Fibroblast of skin of left biceps (primary cell): ENCODE measurements around the gene RCHY1.
"Not testable (repeated sequence)": the region's sequence is repeated elsewhere in the genome, so short reads cannot be mapped to it uniquely, and the experiment has no call there.

ENCODE experiments used
- DNase-seq, 2 experiments: peaks; one replicate each; pipeline ENCODE4 v3.0.0-alpha.2; 2013; ENCODE audit warnings: low read depth in 2 of 2

RCHY1 gene

GRCh38 chr4:75514131-75514948 is at the start of gene RCHY1, which contains the start of gene THAP6:
TSS of gene RCHY1 (minus strand) at chr4:75514403. CDS start at chr4:75514286, 117 bp downstream.
TSS of gene THAP6 (plus strand) at chr4:75514473. CDS start at chr4:75515453, 980 bp downstream.
- peak; percentile 79 to 86 for DNase-seq

- no peak for DNase-seq
These were observed 47.6 kb upstream of the RCHY1 start for GRCh38 chr4:75561789-75562188.

GRCh38 chr4:75557696-75558095 is 43.5 kb upstream of the RCHY1 start:
- DNase-seq = no peak

- DNase-seq = no peak
These were observed 41.3 kb upstream of the RCHY1 start, which contains the start of gene ODAPH for GRCh38 chr4:75555294-75556164. TSS of gene ODAPH (plus strand) at chr4:75556066. CDS start at chr4:75556083, 17 bp downstream.

- DNase-seq = no peak
These were observed 38.2 kb upstream of the RCHY1 start for GRCh38 chr4:75552452-75552851.

- DNase-seq = no peak
These were observed 34.8 kb upstream of the RCHY1 start for GRCh38 chr4:75549019-75549418.

GRCh38 chr4:75547647-75548387 is 33.6 kb upstream of the RCHY1 start:
- no peak for DNase-seq

- no peak for DNase-seq
These were observed 31.3 kb upstream of the RCHY1 start for GRCh38 chr4:75545526-75545925.

- DNase-seq = no peak
These were observed 30.7 kb upstream of the RCHY1 start for GRCh38 chr4:75544870-75545269.

GRCh38 chr4:75544220-75544619 is 30.0 kb upstream of the RCHY1 start:
- DNase-seq = not testable (repeated sequence)

GRCh38 chr4:75542824-75543223 is 28.6 kb upstream of the RCHY1 start:
- DNase-seq = no peak

GRCh38 chr4:75537308-75537707 is 23.1 kb upstream of the RCHY1 start:
- DNase-seq = not testable (repeated sequence)

GRCh38 chr4:75533926-75534325 is 19.7 kb upstream of the RCHY1 start:
- DNase-seq = not testable (repeated sequence)

- not testable (repeated sequence) for DNase-seq
These were observed 19.2 kb upstream of the RCHY1 start for GRCh38 chr4:75533339-75533887.

GRCh38 chr4:75531536-75532143 is 17.4 kb upstream of the RCHY1 start:
- DNase-seq = not testable (repeated sequence)

GRCh38 chr4:75530556-75531322 is 16.5 kb upstream of the RCHY1 start:
- DNase-seq = no peak

GRCh38 chr4:75527482-75527881 is 13.3 kb upstream of the RCHY1 start:
- DNase-seq = no peak

- no peak for DNase-seq
These were observed 11.7 kb upstream of the RCHY1 start for GRCh38 chr4:75525910-75526309.

- DNase-seq = no peak
These were observed 10.9 kb upstream of the RCHY1 start for GRCh38 chr4:75525086-75525485.

GRCh38 chr4:75519452-75519851 is 5.2 kb upstream of the RCHY1 start:
- not testable (repeated sequence) for DNase-seq
